Activated CD4-positive, alpha-beta T cell treated with anti-CD3 and anti-CD28 coated beads, Interleukin-2, amount 50 U/mL, for 48 hours (primary cell): Measurements from ENCODE around the gene CYBA.

ENCODE experiments used
- DNase-seq, 2 experiments: peaks; one replicate each; pipeline ENCODE4 v3.0.0-alpha.2; 2020

Gene CYBA

GRCh38 chr16:88661468-88661867, 10.6 kb upstream of the CYBA start:
- no peak for DNase-seq

- DNase-seq = no peak
These were observed 8.3 kb upstream of the CYBA start for GRCh38 chr16:88659160-88659559.

GRCh38 chr16:88658714-88659113, 7.9 kb upstream of the CYBA start:
- DNase-seq = no peak

GRCh38 chr16:88657371-88657770, 6.5 kb upstream of the CYBA start:
- no peak for DNase-seq

- no peak for DNase-seq
These were observed 5.6 kb upstream of the CYBA start for GRCh38 chr16:88656291-88656980.

GRCh38 chr16:88655733-88656281, 5.0 kb upstream of the CYBA start:
- DNase-seq = no peak

GRCh38 chr16:88655053-88655732, 4.3 kb upstream of the CYBA start:
- no peak for DNase-seq

- DNase-seq = no peak
These were observed 3.7 kb upstream of the CYBA start for GRCh38 chr16:88654363-88655052.

GRCh38 chr16:88653596-88654362, 2.9 kb upstream of the CYBA start:
- DNase-seq = no peak

GRCh38 chr16:88653101-88653500, 2.2 kb upstream of the CYBA start:
- DNase-seq = no peak

- DNase-seq = no peak
These were observed 1.9 kb upstream of the CYBA start for GRCh38 chr16:88652762-88653063.

GRCh38 chr16:88651989-88652761, 1.3 kb upstream of the CYBA start:
- DNase-seq = no peak

- DNase-seq = peak; percentile 84 to 89
These were observed 579 bp upstream of the CYBA start for GRCh38 chr16:88651276-88651988.

- peak; percentile 44 to 49 for DNase-seq
These were observed 717 bp downstream of the CYBA start for GRCh38 chr16:88649924-88650748.

- no peak for DNase-seq
These were observed 1.5 kb downstream of the CYBA start for GRCh38 chr16:88649195-88649923.

GRCh38 chr16:88647178-88648070, 3.4 kb downstream of the CYBA start:
- DNase-seq = no peak

GRCh38 chr16:88646345-88647034, 4.4 kb downstream of the CYBA start:
- DNase-seq = no peak

- no peak for DNase-seq
These were observed 4.9 kb downstream of the CYBA start for GRCh38 chr16:88645941-88646340.
